ENCODE results near the gene KCTD6.

GRCh38 chr3:58531956-58532355 is 40.1 kb downstream of the KCTD6 start:
- TF ChIP-seq, protein P1, sequence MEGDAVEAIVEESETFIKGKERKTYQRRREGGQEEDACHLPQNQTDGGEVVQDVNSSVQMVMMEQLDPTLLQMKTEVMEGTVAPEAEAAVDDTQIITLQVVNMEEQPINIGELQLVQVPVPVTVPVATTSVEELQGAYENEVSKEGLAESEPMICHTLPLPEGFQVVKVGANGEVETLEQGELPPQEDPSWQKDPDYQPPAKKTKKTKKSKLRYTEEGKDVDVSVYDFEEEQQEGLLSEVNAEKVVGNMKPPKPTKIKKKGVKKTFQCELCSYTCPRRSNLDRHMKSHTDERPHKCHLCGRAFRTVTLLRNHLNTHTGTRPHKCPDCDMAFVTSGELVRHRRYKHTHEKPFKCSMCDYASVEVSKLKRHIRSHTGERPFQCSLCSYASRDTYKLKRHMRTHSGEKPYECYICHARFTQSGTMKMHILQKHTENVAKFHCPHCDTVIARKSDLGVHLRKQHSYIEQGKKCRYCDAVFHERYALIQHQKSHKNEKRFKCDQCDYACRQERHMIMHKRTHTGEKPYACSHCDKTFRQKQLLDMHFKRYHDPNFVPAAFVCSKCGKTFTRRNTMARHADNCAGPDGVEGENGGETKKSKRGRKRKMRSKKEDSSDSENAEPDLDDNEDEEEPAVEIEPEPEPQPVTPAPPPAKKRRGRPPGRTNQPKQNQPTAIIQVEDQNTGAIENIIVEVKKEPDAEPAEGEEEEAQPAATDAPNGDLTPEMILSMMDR (IDR thresholded peaks at IDR 0.05; ENCODE audit: poor library complexity, severe bottlenecking) = no peak
- TF ChIP-seq TAF1 (IDR thresholded peaks at IDR 0.05; ENCODE audit: low read depth) = no peak
- no peak for TF ChIP-seq MXI1 (conservative IDR thresholded peaks at IDR 0.05; ENCODE audit: poor library complexity, severe bottlenecking)
- no peak for TF ChIP-seq SMC3 (conservative IDR thresholded peaks at IDR 0.05; ENCODE audit: poor library complexity)
- TF ChIP-seq RAD21 (conservative IDR thresholded peaks at IDR 0.05) = no peak
- TF ChIP-seq EP300 (conservative IDR thresholded peaks at IDR 0.05; ENCODE audit: poor library complexity, severe bottlenecking) = no peak
- TF ChIP-seq REST (IDR thresholded peaks at IDR 0.05; ENCODE audit: borderline replicate concordance) = no peak
- TF ChIP-seq POLR2AphosphoS5 (IDR thresholded peaks at IDR 0.05) = no peak
- TF ChIP-seq EZH2 (IDR thresholded peaks at IDR 0.05; ENCODE audit: borderline replicate concordance, insufficient read depth, low read length, poor library complexity, severe bottlenecking) = no peak

All from neural cell (in vitro differentiated cells).